Adipose tissue (tissue), 3 donors: ENCODE results near the gene CALU. TPM values are rescaled to one million over a fixed set of nuclear protein-coding genes. Genes with fewer than 3 reads are reported as not detected.

ENCODE experiments used
- H3K27ac ChIP-seq: one replicate; pipeline ENCODE4 v1.5.1; 2013; ENCODE audit warnings: low read depth, low read length
- WGBS, 3 donors: extraction: QIAGEN DNeasy Blood & Tissue Kit; methylation state at CpG; one replicate each; pipeline ENCODE4 v1.1.7; 2013; 5-methylcytosine and 5-hydroxymethylcytosine counted together
- polyA plus RNA-seq, 3 donors: library from polyadenylated mRNA; stranded (reverse); fragments of 200-250 nt; gene quantifications; one replicate each; pipeline ENCODE4 v1.2.3, GENCODE V29; 2013
- donor health status: healthy with polysubstance abuse.
- donor health status: Bipolar disorder and iron deficiency.
- donor health status: healthy.

CALU gene
- polyA plus RNA-seq, 3 donors: 21.3 to 75.9 (median 60.5) TPM

GRCh38 chr7:128718967-128719642, 20.1 kb upstream of the CALU start:
- WGBS, 3 donors: 86 to 89% (median 87%) methylated on average over 6 of the region's 6 CpGs
- no peak overlapping the region for H3K27ac ChIP-seq

GRCh38 chr7:128721376-128721775, 17.8 kb upstream of the CALU start:
- H3K27ac ChIP-seq: no peak overlapping the region

GRCh38 chr7:128724743-128725142, 14.4 kb upstream of the CALU start:
- WGBS, 3 donors: 85 to 96% (median 93%) methylated on average over 5 of the region's 5 CpGs
- no peak overlapping the region for H3K27ac ChIP-seq

GRCh38 chr7:128725531-128725930, 13.6 kb upstream of the CALU start:
- no peak overlapping the region for H3K27ac ChIP-seq
- WGBS, 3 donors: 88 to 93% (median 93%) methylated on average over 2 of the region's 2 CpGs

- no peak overlapping the region for H3K27ac ChIP-seq
- WGBS, 3 donors: 70 to 76% (median 75%) methylated on average over 8 of the region's 8 CpGs
These were observed 13.0 kb upstream of the CALU start for GRCh38 chr7:128726059-128726736.

GRCh38 chr7:128726737-128727072, 12.5 kb upstream of the CALU start:
- H3K27ac ChIP-seq: no peak overlapping the region
- WGBS, 3 donors: 19 to 45% (median 36%) methylated on average over 1 of the region's 1 CpG

- WGBS, 3 donors: 91 to 98% (median 92%) methylated on average over 4 of the region's 4 CpGs
- no peak overlapping the region for H3K27ac ChIP-seq
These were observed 11.9 kb upstream of the CALU start for GRCh38 chr7:128727239-128727638.

DNA sequence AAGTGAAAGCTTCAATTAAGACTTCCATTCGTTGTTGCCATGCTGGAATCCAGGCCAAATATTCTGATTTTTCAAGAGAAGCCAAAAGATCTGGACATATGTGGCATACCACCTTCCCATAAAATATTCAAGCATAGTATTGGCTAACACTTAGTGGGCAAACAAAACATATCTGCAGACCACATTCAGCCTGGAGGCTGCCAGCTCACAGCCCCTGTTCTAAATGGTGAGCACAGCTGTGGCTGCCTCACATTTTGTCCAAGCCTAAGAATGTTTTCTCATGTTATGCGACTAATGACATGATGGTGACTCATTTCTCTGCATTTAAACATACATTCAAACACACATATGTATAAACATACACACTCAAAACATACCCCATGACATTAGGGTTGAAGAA, 10.6 kb upstream of the CALU start:
- WGBS, 3 donors: 62 to 73% (median 73%) methylated on average over 2 of the region's 2 CpGs
- no peak overlapping the region for H3K27ac ChIP-seq

DNA sequence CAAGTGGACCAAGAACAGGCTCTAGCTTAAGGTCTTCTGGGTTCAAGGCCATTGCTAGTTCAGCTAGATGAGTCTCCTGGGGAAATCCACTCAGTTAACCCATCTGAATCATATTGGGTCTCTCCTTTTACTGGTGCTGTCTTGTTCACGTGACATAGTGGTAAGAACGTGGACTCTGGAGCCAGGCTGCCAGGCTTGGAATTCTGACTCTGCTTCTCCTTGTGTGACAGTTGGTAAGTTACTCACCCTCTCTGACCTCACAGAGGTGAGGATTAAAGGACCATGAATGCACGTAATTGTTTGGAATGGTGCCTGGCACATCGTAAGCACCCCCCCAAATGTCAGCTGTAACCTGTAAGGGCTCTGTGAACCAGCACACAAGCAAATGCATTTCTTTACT, 9.7 kb upstream of the CALU start:
- no peak overlapping the region for H3K27ac ChIP-seq
- WGBS, 3 donors: 84 to 97% (median 85%) methylated on average over 4 of the region's 4 CpGs

GRCh38 chr7:128731184-128731583, 8.0 kb upstream of the CALU start:
- WGBS, 3 donors: 82 to 90% (median 86%) methylated on average over 8 of the region's 8 CpGs
- H3K27ac ChIP-seq: no peak overlapping the region

- WGBS, 3 donors: 64 to 72% (median 68%) methylated on average over 2 of the region's 2 CpGs
- H3K27ac ChIP-seq: no peak overlapping the region
These were observed 6.5 kb upstream of the CALU start for GRCh38 chr7:128732521-128733277.

DNA sequence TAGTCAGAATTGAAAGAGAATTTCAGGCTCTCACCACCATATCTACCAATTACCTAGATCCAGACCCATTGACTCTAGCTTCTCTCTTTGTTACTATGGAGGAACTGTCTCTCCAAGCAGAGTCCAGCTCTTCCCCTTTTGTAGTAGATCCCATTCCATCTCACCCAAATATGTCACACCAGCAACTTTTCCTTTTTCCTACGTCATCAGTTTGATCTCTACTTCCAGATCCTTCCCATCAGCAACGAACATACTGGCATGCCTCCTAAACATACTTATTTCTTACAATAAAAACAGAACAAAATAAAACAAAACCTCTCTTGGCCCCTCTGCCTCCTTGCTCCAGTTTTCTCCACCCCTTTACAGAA, 5.9 kb upstream of the CALU start:
- no peak overlapping the region for H3K27ac ChIP-seq
- WGBS, 3 donors: 61 to 79% (median 72%) methylated on average over 2 of the region's 2 CpGs

DNA sequence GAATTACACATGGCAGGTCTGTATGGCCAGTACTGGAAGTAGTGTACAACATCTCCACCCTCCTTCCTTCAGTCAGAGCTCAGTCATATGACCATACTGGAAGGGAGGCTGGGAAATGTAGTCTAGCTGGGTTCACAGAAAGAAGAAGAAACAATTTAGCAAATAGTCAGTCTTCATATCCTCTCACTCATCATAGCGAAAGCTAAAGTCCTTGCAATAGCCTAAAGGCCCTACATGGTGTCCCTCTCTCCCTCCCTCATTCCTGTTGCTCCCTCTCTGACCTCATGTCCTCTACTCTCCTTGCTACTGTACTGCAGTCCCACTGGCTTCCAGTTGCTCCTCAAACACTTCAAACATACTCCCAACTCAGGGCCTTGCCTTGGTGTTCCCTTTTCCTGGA, 4.3 kb upstream of the CALU start:
- 93 to 100% (median 95%) methylated on average over 1 of the region's 1 CpG for WGBS, 3 donors

GRCh38 chr7:128735436-128735835, 3.7 kb upstream of the CALU start:
- 79 to 89% (median 81%) methylated on average over 5 of the region's 5 CpGs for WGBS, 3 donors
- no peak overlapping the region for H3K27ac ChIP-seq

More for the DNA sequence above, 4.3 kb upstream of the CALU start:
- H3K27ac ChIP-seq: no peak overlapping the region

GRCh38 chr7:128737441-128737840, 1.7 kb upstream of the CALU start:
- H3K27ac ChIP-seq: no peak overlapping the region
- 79 to 96% (median 94%) methylated on average over 4 of the region's 4 CpGs for WGBS, 3 donors

DNA sequence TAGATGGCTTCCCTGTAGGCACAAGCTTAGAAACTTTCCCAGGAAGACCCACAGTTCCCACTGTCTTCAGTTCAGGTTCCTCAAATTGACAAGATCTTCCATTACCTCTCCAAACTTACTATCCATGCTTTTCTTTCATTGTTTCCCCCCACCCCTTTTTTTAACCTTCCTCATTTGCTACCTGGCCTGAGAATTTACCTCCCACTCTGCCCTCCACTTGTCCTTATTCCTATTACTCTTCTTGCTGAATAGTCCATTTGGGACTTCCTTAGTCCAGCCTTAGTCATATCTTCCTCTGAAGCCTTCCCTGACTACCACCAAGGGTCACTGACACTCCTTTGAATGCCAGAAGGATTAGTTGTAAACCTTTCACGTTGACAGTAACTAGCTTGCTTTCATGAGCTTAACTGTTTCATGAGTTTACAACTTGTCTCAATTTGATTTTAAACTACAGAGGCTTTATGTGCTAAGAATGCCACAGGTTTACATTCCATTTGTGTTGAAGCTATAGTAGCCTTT, 1.2 kb upstream of the CALU start:
- H3K27ac ChIP-seq: no peak overlapping the region
- 36 to 48% (median 37%) methylated on average over 1 of the region's 1 CpG for WGBS, 3 donors

DNA sequence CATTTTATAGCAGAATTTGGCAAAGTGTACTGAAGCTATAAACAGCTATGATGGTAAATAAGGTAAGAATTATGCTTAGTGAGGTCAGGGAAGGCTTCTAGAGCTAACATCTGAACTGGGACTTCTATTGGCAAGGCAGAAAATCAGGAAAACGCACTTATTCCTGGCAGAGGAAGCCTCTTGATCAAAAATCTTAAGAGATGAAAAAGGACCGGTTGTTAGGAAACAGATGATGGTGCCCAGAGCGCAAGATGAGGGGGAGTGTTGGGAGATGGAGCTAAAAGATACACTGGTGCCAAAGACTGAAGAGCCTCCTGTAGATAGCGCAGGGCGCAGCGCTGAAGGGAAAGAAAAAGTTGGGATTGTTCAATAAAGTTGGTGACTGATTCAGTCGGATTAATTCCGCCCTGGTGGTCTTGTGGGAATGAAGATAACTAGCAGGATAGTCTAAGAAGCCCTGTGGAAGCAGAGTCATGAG, 550 bp upstream of the CALU start:
- no peak overlapping the region for H3K27ac ChIP-seq
- 1 to 4% (median 2%) methylated on average over 8 of the region's 8 CpGs for WGBS, 3 donors

DNA sequence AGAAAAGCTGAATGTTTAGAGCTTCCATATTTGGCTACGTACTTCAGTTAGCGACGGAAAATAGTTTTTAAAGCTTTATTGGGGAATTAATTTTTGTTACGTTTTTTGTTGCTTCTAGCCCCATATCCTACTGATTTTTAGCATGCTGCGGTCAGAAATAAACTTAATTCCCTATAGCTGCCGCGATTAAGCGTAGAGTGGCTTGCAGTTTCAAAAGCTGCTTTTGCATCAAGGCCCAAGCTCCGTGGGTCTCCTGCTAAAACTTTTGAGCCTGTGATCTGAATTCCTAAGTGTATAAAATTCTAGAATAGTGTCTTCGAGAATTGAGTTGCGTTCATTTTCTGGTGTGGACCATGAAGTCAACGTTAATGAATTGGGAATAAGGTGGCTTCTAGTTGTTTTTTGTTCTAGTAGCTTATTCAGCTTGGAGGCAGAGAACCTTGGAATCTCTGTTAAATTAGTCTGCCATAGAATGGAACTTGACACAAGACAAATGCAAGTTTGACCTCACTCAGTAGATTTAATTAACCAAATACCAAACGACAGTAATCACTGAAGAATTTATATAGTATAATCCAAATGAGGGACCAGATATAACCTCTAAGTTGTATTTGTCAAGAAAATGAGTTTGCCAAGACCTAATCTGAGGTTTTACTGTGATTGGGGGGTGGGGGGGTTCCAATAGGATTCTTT, 977 bp downstream of the CALU start:
- no peak overlapping the region for H3K27ac ChIP-seq
- 7 to 12% (median 8%) methylated on average over 13 of the region's 13 CpGs for WGBS, 3 donors

- H3K27ac ChIP-seq: no peak overlapping the region
- 32 to 41% (median 37%) methylated on average over 3 of the region's 3 CpGs for WGBS, 3 donors
These were observed 1.8 kb downstream of the CALU start for GRCh38 chr7:128740996-128741395.
